ENCODE data around the gene EPHB1.

EPHB1 gene

DNA sequence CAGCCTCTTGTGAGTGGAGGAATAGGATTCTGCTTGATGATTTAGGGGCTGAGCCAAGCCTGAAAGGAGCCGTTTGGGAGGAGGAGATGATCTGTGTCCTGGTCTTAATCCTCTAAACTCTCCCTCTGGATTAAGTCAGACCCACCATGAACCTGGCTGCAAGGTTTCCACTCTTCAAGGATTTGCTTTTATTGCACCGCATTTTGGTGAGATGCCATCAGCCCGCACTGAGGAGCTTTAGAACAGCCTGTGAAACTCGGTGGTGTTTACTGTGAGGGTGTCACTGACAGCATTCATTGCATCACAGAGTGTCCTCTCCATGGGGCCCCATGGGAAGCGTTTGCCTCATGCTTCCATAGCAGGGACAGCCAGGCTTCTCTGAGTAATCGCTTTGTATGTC, 59.2 kb downstream of the EPHB1 start:
- H3K9me3 ChIP-seq (ENCODE audit: control insufficient read depth, low read length) = no peaks in the 10 kb centered on the region
- H3K9ac ChIP-seq (ENCODE audit: low read length) = no peak overlapping the region
- no peak overlapping the region for H3K4me3 ChIP-seq (ENCODE audit: low read length)
- DNase-seq (ENCODE audit: low read depth) = no peak
- no peaks in the 10 kb centered on the region for H3K27me3 ChIP-seq (replicated peaks; ENCODE audit: control insufficient read depth, insufficient read depth, low read length)
- H3K4me1 ChIP-seq (ENCODE audit: control insufficient read depth, insufficient read depth, low read length) = peaks cover 5% of the 10 kb centered on the region
- H3K36me3 ChIP-seq (ENCODE audit: control insufficient read depth, insufficient read depth, low read length, severe bottlenecking) = no peaks in the 10 kb centered on the region

DNA sequence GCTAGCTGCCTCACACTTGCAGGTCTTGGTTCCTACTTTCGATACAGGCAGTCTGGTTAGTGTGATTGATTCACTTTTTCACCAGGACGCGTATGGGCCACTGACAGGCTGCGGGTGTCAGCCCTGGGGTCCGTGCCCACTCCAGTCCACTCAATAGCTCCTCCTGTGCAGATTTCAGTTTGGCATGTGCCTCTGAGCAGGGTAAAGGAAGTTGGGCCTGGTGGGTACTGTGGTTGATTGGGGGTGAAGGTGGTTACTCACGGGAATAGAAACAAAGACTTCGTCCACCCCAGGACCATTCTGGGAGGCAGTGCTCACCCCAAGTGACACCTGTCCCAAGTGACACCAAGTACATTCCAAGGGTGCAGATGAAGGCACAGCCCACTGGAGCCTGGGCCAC, 62.3 kb downstream of the EPHB1 start:
- Histone ChIP-seq H3K4me3 (ENCODE audit: low read length) (no peak overlapping the region), H3K27me3 (replicated peaks; ENCODE audit: control insufficient read depth, insufficient read depth, low read length) (no peaks in the 10 kb centered on the region), H3K36me3 (ENCODE audit: control insufficient read depth, insufficient read depth, low read length, severe bottlenecking) (no peaks in the 10 kb centered on the region), H3K9me3 (ENCODE audit: control insufficient read depth, low read length) (no peaks in the 10 kb centered on the region), H3K9ac (ENCODE audit: low read length) (no peak overlapping the region), H3K4me1 (ENCODE audit: control insufficient read depth, insufficient read depth, low read length) (peaks cover 5% of the 10 kb centered on the region)
- no peak for DNase-seq (ENCODE audit: low read depth)

DNA sequence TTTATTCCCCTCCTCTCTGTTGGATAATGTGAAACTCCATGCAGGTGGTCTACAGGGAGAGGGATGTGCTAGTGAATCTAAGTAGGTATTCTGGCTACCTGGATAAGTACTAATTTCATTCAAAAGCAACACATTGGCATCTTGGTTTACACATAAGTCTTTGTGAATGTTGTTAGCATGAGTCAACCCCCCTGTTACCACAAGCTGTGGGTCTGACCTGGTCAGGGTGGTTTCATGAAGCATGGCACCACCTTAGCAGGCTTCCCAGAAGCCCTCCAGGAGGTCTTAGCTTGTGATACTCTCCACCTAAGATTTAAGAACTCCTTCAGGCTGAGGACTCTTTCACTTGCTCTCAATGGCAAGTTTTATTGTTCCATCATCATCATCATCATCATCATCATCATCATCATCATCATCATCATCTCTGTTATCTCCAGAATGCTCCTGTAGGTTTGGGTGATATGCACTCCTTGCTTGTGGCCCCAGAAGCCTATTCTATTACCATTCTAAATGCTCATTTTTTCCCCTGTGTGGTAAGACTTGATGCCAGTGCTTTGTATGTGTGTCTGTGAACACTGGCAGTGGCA, 62.8 kb downstream of the EPHB1 start:
- H3K9me3 ChIP-seq (ENCODE audit: control insufficient read depth, low read length) = no peaks in the 10 kb centered on the region
- no peak for DNase-seq (ENCODE audit: low read depth)
- no peak overlapping the region for H3K9ac ChIP-seq (ENCODE audit: low read length)
- H3K27me3 ChIP-seq (replicated peaks; ENCODE audit: control insufficient read depth, insufficient read depth, low read length) = no peaks in the 10 kb centered on the region
- H3K4me3 ChIP-seq (ENCODE audit: low read length) = no peak overlapping the region
- H3K4me1 ChIP-seq (ENCODE audit: control insufficient read depth, insufficient read depth, low read length) = peaks cover 5% of the 10 kb centered on the region
- no peaks in the 10 kb centered on the region for H3K36me3 ChIP-seq (ENCODE audit: control insufficient read depth, insufficient read depth, low read length, severe bottlenecking)

DNA sequence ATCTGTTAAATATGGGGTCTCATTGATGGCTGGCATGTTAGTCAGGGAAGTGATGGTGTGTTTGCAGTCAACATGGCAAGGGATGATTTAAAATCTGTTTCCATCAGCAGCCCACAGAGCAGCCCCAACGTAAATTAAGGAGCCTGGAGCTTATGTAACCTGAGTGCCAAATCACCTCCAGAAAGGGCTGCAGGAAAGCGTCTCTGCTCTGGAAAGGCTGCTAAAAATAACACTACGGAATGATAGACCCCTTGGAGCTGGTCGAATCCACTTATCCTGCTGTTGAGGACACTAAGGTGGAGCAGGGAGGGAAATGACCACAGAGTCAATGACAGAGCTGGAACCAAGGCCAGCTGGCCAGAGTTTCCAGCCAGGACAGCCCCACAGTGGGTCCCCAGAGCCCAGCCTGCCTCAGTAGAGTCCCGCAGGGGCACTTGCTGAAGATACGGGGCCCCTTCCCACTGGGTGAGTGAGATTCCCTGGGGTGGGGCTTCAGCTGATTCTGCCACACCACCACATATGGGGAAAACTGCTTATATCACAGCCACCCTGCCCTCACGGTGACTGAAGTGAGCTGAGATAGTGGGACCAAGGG, 63.5 kb downstream of the EPHB1 start:
- Histone ChIP-seq H3K9me3 (ENCODE audit: control insufficient read depth, low read length) (no peaks in the 10 kb centered on the region), H3K27me3 (replicated peaks; ENCODE audit: control insufficient read depth, insufficient read depth, low read length) (no peaks in the 10 kb centered on the region), H3K36me3 (ENCODE audit: control insufficient read depth, insufficient read depth, low read length, severe bottlenecking) (no peaks in the 10 kb centered on the region), H3K9ac (ENCODE audit: low read length) (no peak overlapping the region), H3K4me1 (ENCODE audit: control insufficient read depth, insufficient read depth, low read length) (peaks cover 5% of the 10 kb centered on the region), H3K4me3 (ENCODE audit: low read length) (no peak overlapping the region)
- no peak for DNase-seq (ENCODE audit: low read depth)

DNA sequence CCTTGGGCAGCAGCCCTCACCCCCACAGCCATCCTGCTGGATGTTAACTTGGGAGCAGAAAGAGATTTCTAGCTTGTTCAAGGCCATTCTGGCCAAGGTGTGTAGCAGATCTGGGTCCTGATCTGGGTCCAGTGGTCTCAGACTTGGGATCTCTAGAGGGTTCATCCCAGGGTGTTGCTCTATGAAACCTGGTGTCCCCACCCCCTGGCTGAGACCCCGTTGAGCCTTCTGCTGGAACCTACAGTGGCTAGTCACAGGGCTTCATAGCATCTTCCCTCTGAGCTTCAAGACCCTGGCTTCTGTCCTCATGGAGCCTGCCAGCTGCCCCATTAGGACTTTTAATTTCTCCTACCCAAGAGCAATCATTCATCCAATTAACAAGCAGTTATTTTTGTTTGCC, 64.3 kb downstream of the EPHB1 start:
- H3K36me3 ChIP-seq (ENCODE audit: control insufficient read depth, insufficient read depth, low read length, severe bottlenecking) = no peaks in the 10 kb centered on the region
- H3K4me3 ChIP-seq (ENCODE audit: low read length) = no peak overlapping the region
- no peaks in the 10 kb centered on the region for H3K27me3 ChIP-seq (replicated peaks; ENCODE audit: control insufficient read depth, insufficient read depth, low read length)
- H3K9ac ChIP-seq (ENCODE audit: low read length) = no peak overlapping the region
- DNase-seq (ENCODE audit: low read depth) = no peak
- no peaks in the 10 kb centered on the region for H3K9me3 ChIP-seq (ENCODE audit: control insufficient read depth, low read length)
- H3K4me1 ChIP-seq (ENCODE audit: control insufficient read depth, insufficient read depth, low read length) = peaks cover 5% of the 10 kb centered on the region

DNA sequence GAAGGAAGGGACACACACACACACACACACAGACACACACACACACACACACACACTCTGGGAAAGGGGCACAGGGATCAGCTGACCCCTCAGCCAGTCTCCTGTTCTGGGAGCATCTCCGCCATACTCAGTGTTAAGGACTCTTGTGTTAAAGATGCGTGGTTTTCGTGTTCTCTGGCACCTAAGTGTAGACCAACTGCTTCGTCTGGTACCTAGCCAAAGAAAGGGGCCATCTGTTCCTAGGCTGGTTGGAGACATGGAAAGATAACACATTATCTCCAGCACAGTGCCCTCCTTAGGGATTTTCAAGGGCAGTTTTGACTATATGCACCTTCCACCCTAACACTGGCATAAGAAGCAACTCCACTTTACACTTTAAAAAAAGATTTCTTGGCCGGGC, 65.1 kb downstream of the EPHB1 start:
- H3K9me3 ChIP-seq (ENCODE audit: control insufficient read depth, low read length) = no peaks in the 10 kb centered on the region
- no peaks in the 10 kb centered on the region for H3K36me3 ChIP-seq (ENCODE audit: control insufficient read depth, insufficient read depth, low read length, severe bottlenecking)
- no peak for DNase-seq (ENCODE audit: low read depth)
- peaks cover 8% of the 10 kb centered on the region for H3K4me1 ChIP-seq (ENCODE audit: control insufficient read depth, insufficient read depth, low read length)
- H3K9ac ChIP-seq (ENCODE audit: low read length) = no peak overlapping the region
- no peak overlapping the region for H3K4me3 ChIP-seq (ENCODE audit: low read length)
- H3K27me3 ChIP-seq (replicated peaks; ENCODE audit: control insufficient read depth, insufficient read depth, low read length) = no peaks in the 10 kb centered on the region

DNA sequence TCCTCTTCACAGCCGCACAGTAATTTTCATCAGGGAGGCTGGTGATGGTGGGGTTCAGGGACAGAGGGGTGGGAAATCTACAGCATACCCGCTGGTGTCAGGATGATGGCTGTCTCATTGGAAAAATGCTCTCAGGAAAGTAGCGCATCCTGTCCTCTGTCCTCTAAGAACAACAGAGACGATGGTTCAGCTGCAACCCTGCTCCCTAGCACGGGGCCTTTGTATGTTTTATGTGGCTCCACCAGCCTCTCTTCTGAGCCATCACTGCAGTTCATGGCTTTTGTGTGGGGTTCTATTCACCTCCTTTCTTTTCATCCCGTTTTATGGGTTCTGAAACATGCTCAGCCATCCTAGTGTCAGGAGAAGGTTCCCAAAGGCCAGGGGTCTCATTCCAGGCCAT, 68.9 kb downstream of the EPHB1 start:
- no peaks in the 10 kb centered on the region for H3K27me3 ChIP-seq (replicated peaks; ENCODE audit: control insufficient read depth, insufficient read depth, low read length)
- H3K9me3 ChIP-seq (ENCODE audit: control insufficient read depth, low read length) = no peaks in the 10 kb centered on the region
- H3K9ac ChIP-seq (ENCODE audit: low read length) = no peak overlapping the region
- no peaks in the 10 kb centered on the region for H3K36me3 ChIP-seq (ENCODE audit: control insufficient read depth, insufficient read depth, low read length, severe bottlenecking)
- H3K4me1 ChIP-seq (ENCODE audit: control insufficient read depth, insufficient read depth, low read length) = peaks cover 8% of the 10 kb centered on the region
- H3K4me3 ChIP-seq (ENCODE audit: low read length) = no peak overlapping the region
- no peak for DNase-seq (ENCODE audit: low read depth)

DNA sequence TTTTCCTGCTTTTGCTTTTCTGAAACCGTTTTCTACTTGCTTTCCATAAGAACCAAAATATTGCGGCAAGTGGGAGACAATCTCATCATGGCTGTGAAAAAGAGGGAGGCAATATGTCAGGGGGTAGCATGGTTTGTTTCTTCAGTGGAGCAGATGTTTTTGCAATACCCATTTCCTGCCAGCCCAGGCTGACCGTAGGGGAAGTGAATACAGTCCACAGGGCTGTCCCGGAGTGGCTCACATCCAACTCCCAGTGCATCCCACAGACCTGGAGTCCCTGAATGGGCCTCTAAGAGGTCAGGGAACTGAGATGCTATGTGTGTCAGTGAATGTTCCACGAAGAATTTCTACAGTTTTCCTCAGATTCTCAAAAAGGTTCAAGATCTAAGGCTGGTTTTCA, 69.6 kb downstream of the EPHB1 start:
- DNase-seq (ENCODE audit: low read depth) = no peak
- H3K4me1 ChIP-seq (ENCODE audit: control insufficient read depth, insufficient read depth, low read length) = peaks cover 8% of the 10 kb centered on the region
- no peak overlapping the region for H3K4me3 ChIP-seq (ENCODE audit: low read length)
- H3K36me3 ChIP-seq (ENCODE audit: control insufficient read depth, insufficient read depth, low read length, severe bottlenecking) = no peaks in the 10 kb centered on the region
- H3K27me3 ChIP-seq (replicated peaks; ENCODE audit: control insufficient read depth, insufficient read depth, low read length) = no peaks in the 10 kb centered on the region
- no peaks in the 10 kb centered on the region for H3K9me3 ChIP-seq (ENCODE audit: control insufficient read depth, low read length)
- no peak overlapping the region for H3K9ac ChIP-seq (ENCODE audit: low read length)

DNA sequence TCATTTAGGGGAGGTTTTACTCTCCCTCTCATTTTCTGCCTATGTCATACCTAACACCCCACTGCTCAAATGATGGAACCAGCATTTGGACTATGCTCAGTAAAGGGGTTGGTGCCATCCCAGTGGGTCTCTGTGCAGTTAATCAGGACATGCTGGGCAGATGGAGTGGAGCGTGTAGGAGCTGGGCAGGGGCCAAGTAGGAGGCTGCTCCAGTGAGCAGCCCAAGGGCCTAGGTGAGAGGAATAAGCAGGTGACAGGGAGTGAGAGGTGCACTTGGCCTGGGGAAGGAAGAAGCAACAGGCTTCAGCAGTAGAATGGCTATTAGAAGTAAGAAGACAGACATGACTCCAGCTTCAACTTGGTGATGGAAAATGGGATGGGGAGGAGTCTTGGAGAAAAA, 72.2 kb downstream of the EPHB1 start:
- no peak for DNase-seq (ENCODE audit: low read depth)
- Histone ChIP-seq H3K4me1 (ENCODE audit: control insufficient read depth, insufficient read depth, low read length) (peaks cover 8% of the 10 kb centered on the region), H3K9me3 (ENCODE audit: control insufficient read depth, low read length) (no peaks in the 10 kb centered on the region), H3K4me3 (ENCODE audit: low read length) (no peak overlapping the region), H3K27me3 (replicated peaks; ENCODE audit: control insufficient read depth, insufficient read depth, low read length) (no peaks in the 10 kb centered on the region), H3K9ac (ENCODE audit: low read length) (no peak overlapping the region), H3K36me3 (ENCODE audit: control insufficient read depth, insufficient read depth, low read length, severe bottlenecking) (no peaks in the 10 kb centered on the region)

DNA sequence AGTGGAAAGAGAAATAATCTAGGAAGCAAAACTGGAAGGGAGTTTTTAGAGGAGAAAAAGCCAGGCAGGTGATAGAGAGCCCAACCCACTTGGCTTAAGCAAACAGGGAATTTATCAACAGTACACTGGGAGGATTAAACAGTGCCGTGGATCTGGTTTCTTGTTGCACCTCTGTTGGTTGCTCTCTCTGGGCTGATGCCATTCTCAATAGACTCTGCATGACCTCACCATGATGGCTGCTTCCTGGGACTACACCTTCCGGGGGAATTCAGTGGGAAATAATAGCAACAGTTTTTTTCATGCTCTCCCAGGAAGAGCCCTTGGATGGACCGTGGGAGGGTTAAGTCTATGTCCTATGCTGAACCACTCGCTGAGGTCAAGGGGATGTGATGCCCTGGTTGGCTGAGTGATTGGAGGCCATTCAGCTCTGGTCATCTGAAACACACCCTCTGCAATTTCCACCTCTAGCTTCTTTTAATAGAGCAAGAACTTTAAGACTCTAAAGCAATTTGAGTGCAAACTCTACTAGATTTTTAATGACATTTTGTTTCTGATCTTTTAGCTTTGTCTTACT, 74.2 kb downstream of the EPHB1 start:
- H3K9ac ChIP-seq (ENCODE audit: low read length) = no peak overlapping the region
- H3K27me3 ChIP-seq (replicated peaks; ENCODE audit: control insufficient read depth, insufficient read depth, low read length) = no peaks in the 10 kb centered on the region
- no peak overlapping the region for H3K4me3 ChIP-seq (ENCODE audit: low read length)
- no peaks in the 10 kb centered on the region for H3K36me3 ChIP-seq (ENCODE audit: control insufficient read depth, insufficient read depth, low read length, severe bottlenecking)
- DNase-seq (ENCODE audit: low read depth) = no peak
- no peaks in the 10 kb centered on the region for H3K9me3 ChIP-seq (ENCODE audit: control insufficient read depth, low read length)
- peaks cover 6% of the 10 kb centered on the region for H3K4me1 ChIP-seq (ENCODE audit: control insufficient read depth, insufficient read depth, low read length)

DNA sequence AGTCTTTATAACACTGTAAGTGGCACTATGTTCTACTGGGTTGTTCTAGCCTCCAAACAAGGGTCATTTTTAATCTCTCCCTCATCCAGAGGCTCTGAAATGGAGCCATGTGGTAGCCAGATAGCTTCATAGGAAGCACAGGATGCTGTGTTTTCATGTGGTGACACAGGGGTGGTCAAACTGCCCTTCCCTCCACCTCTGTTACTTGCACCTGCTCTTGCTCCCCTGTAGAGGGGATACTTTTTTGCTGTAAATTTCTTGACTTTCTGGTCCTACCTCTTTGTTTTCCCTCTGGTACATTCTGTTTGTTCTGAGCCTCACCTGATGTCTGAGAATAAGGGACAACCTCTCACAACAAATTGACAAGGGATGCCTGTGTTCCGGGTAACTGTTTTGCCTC, 76.8 kb downstream of the EPHB1 start:
- DNase-seq (ENCODE audit: low read depth) = no peak
- H3K9ac ChIP-seq (ENCODE audit: low read length) = no peak overlapping the region
- H3K4me1 ChIP-seq (ENCODE audit: control insufficient read depth, insufficient read depth, low read length) = peaks cover 2% of the 10 kb centered on the region
- H3K27me3 ChIP-seq (replicated peaks; ENCODE audit: control insufficient read depth, insufficient read depth, low read length) = no peaks in the 10 kb centered on the region
- H3K36me3 ChIP-seq (ENCODE audit: control insufficient read depth, insufficient read depth, low read length, severe bottlenecking) = no peaks in the 10 kb centered on the region
- H3K4me3 ChIP-seq (ENCODE audit: low read length) = no peak overlapping the region
- H3K9me3 ChIP-seq (ENCODE audit: control insufficient read depth, low read length) = no peaks in the 10 kb centered on the region

Data from adipocyte (in vitro differentiated cells).